ENCODE results near the gene IL32. TPM values are rescaled to one million over a fixed set of nuclear protein-coding genes. Genes with fewer than 3 reads are reported as not detected.

Gene IL32
- total and polyA plus RNA-seq, 9 donors: 3.8 to 54.9 (median 16.5) TPM

DNA sequence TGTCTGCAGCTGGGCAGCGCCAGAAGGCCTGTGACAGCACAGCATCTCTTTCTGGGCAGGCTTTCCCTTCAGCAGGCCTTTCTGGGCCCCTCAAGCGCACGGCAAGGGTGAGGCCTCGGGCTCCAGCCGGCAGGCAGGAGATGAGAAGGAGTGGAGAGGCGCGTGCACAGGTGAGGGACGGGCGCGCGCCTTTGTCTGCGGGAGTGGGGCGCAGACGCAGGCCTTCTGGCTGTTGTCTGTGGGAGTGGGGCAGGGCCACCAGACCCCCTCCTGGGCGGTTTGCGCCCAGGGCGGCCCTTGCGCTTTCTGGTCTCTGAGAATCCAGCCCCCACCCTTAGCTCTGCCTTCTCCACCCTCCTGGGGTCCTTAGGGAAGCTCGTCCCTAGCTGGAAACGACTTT lies 53.4 kb downstream of the IL32 start:
- TF ChIP-seq EP300 (IDR thresholded peaks at IDR 0.05) (no peak), POLR2A (IDR thresholded peaks at IDR 0.05) (no peak)
- TF ChIP-seq, protein P1, sequence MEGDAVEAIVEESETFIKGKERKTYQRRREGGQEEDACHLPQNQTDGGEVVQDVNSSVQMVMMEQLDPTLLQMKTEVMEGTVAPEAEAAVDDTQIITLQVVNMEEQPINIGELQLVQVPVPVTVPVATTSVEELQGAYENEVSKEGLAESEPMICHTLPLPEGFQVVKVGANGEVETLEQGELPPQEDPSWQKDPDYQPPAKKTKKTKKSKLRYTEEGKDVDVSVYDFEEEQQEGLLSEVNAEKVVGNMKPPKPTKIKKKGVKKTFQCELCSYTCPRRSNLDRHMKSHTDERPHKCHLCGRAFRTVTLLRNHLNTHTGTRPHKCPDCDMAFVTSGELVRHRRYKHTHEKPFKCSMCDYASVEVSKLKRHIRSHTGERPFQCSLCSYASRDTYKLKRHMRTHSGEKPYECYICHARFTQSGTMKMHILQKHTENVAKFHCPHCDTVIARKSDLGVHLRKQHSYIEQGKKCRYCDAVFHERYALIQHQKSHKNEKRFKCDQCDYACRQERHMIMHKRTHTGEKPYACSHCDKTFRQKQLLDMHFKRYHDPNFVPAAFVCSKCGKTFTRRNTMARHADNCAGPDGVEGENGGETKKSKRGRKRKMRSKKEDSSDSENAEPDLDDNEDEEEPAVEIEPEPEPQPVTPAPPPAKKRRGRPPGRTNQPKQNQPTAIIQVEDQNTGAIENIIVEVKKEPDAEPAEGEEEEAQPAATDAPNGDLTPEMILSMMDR (IDR thresholded peaks at IDR 0.05): no peak
- intact Hi-C loops (cut with DNase I): no loop called here
- DNase-seq: no peak
- Histone ChIP-seq H3K27ac (no peak overlapping the region), H3K4me1 (ENCODE audit: insufficient read depth) (peaks cover 11% of the 10 kb centered on the region), H3K4me3 (no peak overlapping the region), H3K9me3 (no peaks in the 10 kb centered on the region), H3K36me3 (no peaks in the 10 kb centered on the region), H3K27me3 (no peaks in the 10 kb centered on the region)
- 90 to 92% (median 92%) methylated on average over 20 of the region's 20 CpGs for WGBS, 3 donors

Small RNA genes within 50 kb of the gene (small RNA-seq; reads per million reads assigned to genes)
- not detected for gene RNU1-22P

Other genes with a start within 250 kb of the IL32 start
- 1 to 10 TPM in 3 of 7 donors, under 1 TPM in 1, not detected in 3; 0.87 to 9.3 (median 2.4) TPM for gene PRSS21, start 248.4 kb upstream of the IL32 start, total RNA-seq
- gene PRSS21, start 248.4 kb upstream of the IL32 start, polyA plus RNA-seq: under 1 TPM in 1 of 2 donors, not detected in 1; 0.53 TPM
- gene ZG16B, start 235.3 kb upstream of the IL32 start, total RNA-seq: 1 to 10 TPM in 1 of 7 donors, under 1 TPM in 3, not detected in 3; 0.32 to 1.0 (median 0.45) TPM
- gene ZG16B, start 235.3 kb upstream of the IL32 start, polyA plus RNA-seq: 1 to 10 TPM in 1 of 2 donors, under 1 TPM in 1; 0.28 to 1.8 TPM
- 1 to 10 TPM in 4 of 7 donors, under 1 TPM in 1, not detected in 2; 0.60 to 7.2 (median 1.3) TPM for gene PRSS22, start 207.5 kb upstream of the IL32 start, total RNA-seq
- under 1 TPM in 1 of 2 donors, not detected in 1; 0.10 TPM for gene PRSS22, start 207.5 kb upstream of the IL32 start, polyA plus RNA-seq
- 10 to 100 TPM; 24.7 to 46.0 (median 30.6) TPM for gene FLYWCH2, start 182.4 kb upstream of the IL32 start, total RNA-seq
- 10 to 100 TPM in 1 of 2 donors, 1 to 10 TPM in 1; 3.0 to 50.9 TPM for gene FLYWCH2, start 182.4 kb upstream of the IL32 start, polyA plus RNA-seq
- gene FLYWCH1, start 153.7 kb upstream of the IL32 start, total RNA-seq: 10 to 100 TPM; 31.4 to 66.9 (median 55.3) TPM
- gene FLYWCH1, start 153.7 kb upstream of the IL32 start, polyA plus RNA-seq: 10 to 100 TPM in 1 of 2 donors, 1 to 10 TPM in 1; 2.2 to 37.2 TPM
- gene KREMEN2, start 101.4 kb upstream of the IL32 start, total RNA-seq: under 1 TPM in 4 of 7 donors, not detected in 3; 0.18 to 0.57 (median 0.23) TPM
- not detected for gene KREMEN2, start 101.4 kb upstream of the IL32 start, polyA plus RNA-seq
- 1 to 10 TPM in 4 of 7 donors, under 1 TPM in 3; 0.30 to 5.7 (median 2.4) TPM for gene PAQR4, start 96.3 kb upstream of the IL32 start, total RNA-seq
- 1 to 10 TPM; 1.4 to 1.5 TPM for gene PAQR4, start 96.3 kb upstream of the IL32 start, polyA plus RNA-seq
- 1 to 10 TPM in 3 of 7 donors, under 1 TPM in 2, not detected in 2; 0.23 to 2.6 (median 1.1) TPM for gene PKMYT1, start 85.2 kb upstream of the IL32 start, total RNA-seq
- gene PKMYT1, start 85.2 kb upstream of the IL32 start, polyA plus RNA-seq: under 1 TPM in 1 of 2 donors, not detected in 1; 0.52 TPM
- gene CLDN9, start 52.7 kb upstream of the IL32 start, total RNA-seq: under 1 TPM in 4 of 7 donors, not detected in 3; 0.11 to 0.24 (median 0.19) TPM
- gene CLDN9, start 52.7 kb upstream of the IL32 start, polyA plus RNA-seq: not detected
- 1 to 10 TPM in 1 of 7 donors, not detected in 6; 1.8 TPM for gene CLDN6, start 47.5 kb upstream of the IL32 start, total RNA-seq
- gene CLDN6, start 47.5 kb upstream of the IL32 start, polyA plus RNA-seq: not detected
- 10 to 100 TPM in 2 of 7 donors, 1 to 10 TPM in 5; 3.7 to 52.5 (median 8.6) TPM for gene TNFRSF12A, start 45.3 kb upstream of the IL32 start, total RNA-seq
- 1 to 10 TPM; 7.9 to 8.1 TPM for gene TNFRSF12A, start 45.3 kb upstream of the IL32 start, polyA plus RNA-seq
- gene HCFC1R1, start 41.7 kb upstream of the IL32 start, total RNA-seq: 10 to 100 TPM; 15.9 to 73.1 (median 55.1) TPM
- 10 to 100 TPM; 27.5 to 82.0 TPM for gene HCFC1R1, start 41.7 kb upstream of the IL32 start, polyA plus RNA-seq
- 10 to 100 TPM in 6 of 7 donors, 1 to 10 TPM in 1; 6.7 to 21.0 (median 15.6) TPM for gene THOC6, start 41.6 kb upstream of the IL32 start, total RNA-seq
- gene THOC6, start 41.6 kb upstream of the IL32 start, polyA plus RNA-seq: 10 to 100 TPM in 1 of 2 donors, 1 to 10 TPM in 1; 3.5 to 14.3 TPM
- gene BICDL2, start 28.7 kb upstream of the IL32 start, total RNA-seq: 10 to 100 TPM in 1 of 7 donors, 1 to 10 TPM in 2, under 1 TPM in 2, not detected in 2; 0.89 to 21.9 (median 1.7) TPM
- gene BICDL2, start 28.7 kb upstream of the IL32 start, polyA plus RNA-seq: under 1 TPM in 1 of 2 donors, not detected in 1; 0.02 TPM
- under 1 TPM in 6 of 7 donors, not detected in 1; 0.15 to 0.72 (median 0.61) TPM for gene MMP25, start 19.1 kb upstream of the IL32 start, total RNA-seq
- under 1 TPM; 0.17 to 0.59 TPM for gene MMP25, start 19.1 kb upstream of the IL32 start, polyA plus RNA-seq
- under 1 TPM in 2 of 7 donors, not detected in 5; 0.47 to 0.69 TPM for gene ZSCAN10, start 33.7 kb downstream of the IL32 start, total RNA-seq
- gene ZSCAN10, start 33.7 kb downstream of the IL32 start, polyA plus RNA-seq: under 1 TPM in 1 of 2 donors, not detected in 1; 0.06 TPM
- 10 to 100 TPM; 10.7 to 16.3 (median 15.6) TPM for gene ZNF205, start 46.9 kb downstream of the IL32 start, total RNA-seq
- gene ZNF205, start 46.9 kb downstream of the IL32 start, polyA plus RNA-seq: 10 to 100 TPM in 1 of 2 donors, 1 to 10 TPM in 1; 3.0 to 22.1 TPM
- 10 to 100 TPM in 5 of 7 donors, 1 to 10 TPM in 2; 4.7 to 18.9 (median 12.2) TPM for gene ZNF213, start 69.4 kb downstream of the IL32 start, total RNA-seq
- 10 to 100 TPM in 1 of 2 donors, under 1 TPM in 1; 0.95 to 10.7 TPM for gene ZNF213, start 69.4 kb downstream of the IL32 start, polyA plus RNA-seq
- gene OR1F1, start 122.6 kb downstream of the IL32 start, total RNA-seq: not detected
- not detected for gene OR1F1, start 122.6 kb downstream of the IL32 start, polyA plus RNA-seq
- gene ZNF200, start 169.5 kb downstream of the IL32 start, total RNA-seq: 1 to 10 TPM; 7.3 to 9.2 (median 7.5) TPM
- gene ZNF200, start 169.5 kb downstream of the IL32 start, polyA plus RNA-seq: 1 to 10 TPM; 4.8 to 8.3 TPM
- under 1 TPM; 0.20 to 0.84 (median 0.46) TPM for gene MEFV, start 191.0 kb downstream of the IL32 start, total RNA-seq
- under 1 TPM; 0.11 to 0.53 TPM for gene MEFV, start 191.0 kb downstream of the IL32 start, polyA plus RNA-seq
- 10 to 100 TPM; 32.1 to 46.1 (median 35.8) TPM for gene ZNF263, start 217.9 kb downstream of the IL32 start, total RNA-seq
- gene ZNF263, start 217.9 kb downstream of the IL32 start, polyA plus RNA-seq: 10 to 100 TPM; 31.2 to 33.2 TPM
- 10 to 100 TPM in 5 of 7 donors, 1 to 10 TPM in 2; 5.2 to 16.1 (median 13.7) TPM for gene TIGD7, start 239.8 kb downstream of the IL32 start, total RNA-seq
- gene TIGD7, start 239.8 kb downstream of the IL32 start, polyA plus RNA-seq: 10 to 100 TPM; 10.8 to 10.9 TPM
- gene ZNF75A, start 239.9 kb downstream of the IL32 start, total RNA-seq: 10 to 100 TPM; 17.5 to 50.1 (median 34.3) TPM
- 10 to 100 TPM; 20.6 to 26.3 TPM for gene ZNF75A, start 239.9 kb downstream of the IL32 start, polyA plus RNA-seq